H1 (cell line): ENCODE measurements around the gene CXCL9. TPM values are rescaled to one million over a fixed set of nuclear protein-coding genes. Genes with fewer than 3 reads are reported as not detected.

Experiments used
- CTCF ChIA-PET: fragments of 300-600 bp; sonication (Branson Sonifier 250); formaldehyde crosslinking; loops from one replicate; lab custom pipeline; 2021; ENCODE audit not compliant: partially characterized antibody; lab: Charles Lee
- POLR2A ChIA-PET: fragments of 300-600 bp; sonication (Branson Sonifier 250); formaldehyde crosslinking; loops from one replicate; lab custom pipeline; 2021; ENCODE audit warnings: inconsistent platforms; ENCODE audit not compliant: partially characterized antibody; lab: Charles Lee
- DNase-seq, 2 experiments: peaks; one replicate each; pipeline versions ENCODE4 v3.0.0 to v3.0.0-alpha.2; 2010 to 2022; ENCODE audit warnings: low spot score in 2 of 2, low read depth in 1 of 2, mixed read lengths in 1 of 2
- FAIRE-seq: peaks from 2 replicates; lab custom pipeline; 2011; peaks lifted over from hg19 to GRCh38; lab: Jason Lieb, UNC
- H2AFZ ChIP-seq: 2 replicates; pipeline ENCODE4 v1.8.1; 2012; ENCODE audit warnings: low read length, inconsistent platforms
- H2AK5ac ChIP-seq: 2 replicates; pipeline ENCODE4 v1.6.1; 2013; ENCODE audit warnings: low read depth, low read length
- H2BK120ac ChIP-seq: replicated peaks from 2 replicates; pipeline ENCODE3; 2013; ENCODE audit warnings: low read depth, low read length, inconsistent platforms
- H2BK12ac ChIP-seq: 2 replicates; pipeline ENCODE4 v1.6.1; 2013; ENCODE audit warnings: low read depth, low read length
- H2BK15ac ChIP-seq: 2 replicates; pipeline ENCODE4 v1.6.1; 2013; ENCODE audit warnings: low read length
- H2BK20ac ChIP-seq: 2 replicates; pipeline ENCODE4 v1.6.1; 2013; ENCODE audit warnings: low read length
- H2BK5ac ChIP-seq: 2 replicates; pipeline ENCODE4 v1.6.1; 2013; ENCODE audit warnings: low read depth, low read length
- H3K14ac ChIP-seq: 2 replicates; pipeline ENCODE4 v1.6.1; 2013; ENCODE audit warnings: inconsistent platforms; ENCODE audit not compliant: insufficient read length
- H3K18ac ChIP-seq: 2 replicates; pipeline ENCODE4 v1.6.1; 2013; ENCODE audit warnings: low read length; ENCODE audit errors: extremely low read depth
- H3K23ac ChIP-seq: 2 replicates; pipeline ENCODE4 v1.6.1; 2013; ENCODE audit warnings: inconsistent platforms; ENCODE audit not compliant: insufficient read length
- H3K23me2 ChIP-seq: 2 replicates; pipeline ENCODE4 v1.6.1; 2013; ENCODE audit warnings: low read depth, low read length
- H3K27ac ChIP-seq: 2 replicates; pipeline ENCODE4 v1.6.1; 2011; ENCODE audit warnings: low read depth, low read length, inconsistent platforms
- H3K27me3 ChIP-seq, 4 experiments: replicated peaks in 1 of 4; 1 replicate in 1 of 4; 2 replicates in 3 of 4; pipeline versions ENCODE4 v1.6.1 to v1.8.1; 2011 to 2013; ENCODE audit warnings: low read length in 3 of 4, mild to moderate bottlenecking in 3 of 4, inconsistent platforms in 2 of 4, mixed read lengths in 2 of 4, moderate library complexity in 1 of 4; ENCODE audit not compliant: control insufficient read depth in 3 of 4, insufficient read depth in 3 of 4; ENCODE audit errors: extremely low read depth in 1 of 4
- H3K36me3 ChIP-seq, 4 experiments: 2 replicates each; pipeline versions ENCODE4 v1.6.1 to v1.8.1; 2011 to 2013; ENCODE audit warnings: mild to moderate bottlenecking in 4 of 4, low read length in 3 of 4, moderate library complexity in 2 of 4, control low read depth in 1 of 4, inconsistent platforms in 1 of 4; ENCODE audit not compliant: insufficient read depth in 4 of 4, control insufficient read depth in 2 of 4
- H3K4ac ChIP-seq: replicated peaks from 2 replicates; pipeline ENCODE3; 2013; ENCODE audit warnings: low read length, low read depth, mixed read lengths, inconsistent platforms; ENCODE audit not compliant: insufficient read length
- H3K4me1 ChIP-seq, 4 experiments: replicated peaks in 1 of 4; 1 replicate in 1 of 4; 2 replicates in 3 of 4; pipeline versions ENCODE4 v1.6.1 to v1.8.1; 2011 to 2013; ENCODE audit warnings: low read length in 3 of 4, inconsistent platforms in 2 of 4, mixed read lengths in 1 of 4; ENCODE audit not compliant: insufficient read depth in 4 of 4, control insufficient read depth in 3 of 4
- H3K4me2 ChIP-seq, 2 experiments: 2 replicates each; pipeline versions ENCODE4 v1.6.1 to v1.8.1; 2011 to 2013; ENCODE audit warnings: low read depth in 2 of 2, low read length in 2 of 2, control low read depth in 1 of 2, inconsistent platforms in 1 of 2, mild to moderate bottlenecking in 1 of 2; ENCODE audit not compliant: insufficient read depth in 1 of 2
- H3K4me3 ChIP-seq, 4 experiments: fragments of 200-600, 300-600 bp in 1 of 4; sonication (generic), shearing (Covaris generic), sonication (Bioruptor Twin) in 1 of 4; 2 replicates each; pipeline versions ENCODE4 v1.5.1 to v1.8.1; 2011 to 2016; ENCODE audit warnings: low read length in 4 of 4, low read depth in 3 of 4, control low read depth in 2 of 4, inconsistent platforms in 2 of 4, mild to moderate bottlenecking in 2 of 4, mixed read lengths in 1 of 4, moderate library complexity in 1 of 4; ENCODE audit not compliant: insufficient read depth in 2 of 4; ENCODE audit errors: extremely low read depth in 1 of 4
- H3K56ac ChIP-seq: replicated peaks from 2 replicates; pipeline ENCODE3; 2013; ENCODE audit warnings: low read depth, mild to moderate bottlenecking, mixed read lengths, low read length, inconsistent platforms; ENCODE audit not compliant: insufficient read length
- H3K79me1 ChIP-seq: 2 replicates; pipeline ENCODE4 v1.6.1; 2013; ENCODE audit warnings: low read depth, low read length, control low read depth
- H3K79me2 ChIP-seq, 2 experiments: 2 replicates each; pipeline versions ENCODE4 v1.6.1 to v1.8.1; 2012 to 2013; ENCODE audit warnings: low read length in 2 of 2, mild to moderate bottlenecking in 2 of 2, inconsistent platforms in 1 of 2; ENCODE audit not compliant: insufficient read depth in 2 of 2, control insufficient read depth in 1 of 2
- H3K9ac ChIP-seq, 4 experiments: replicated peaks in 1 of 4; 1 replicate in 1 of 4; 2 replicates in 3 of 4; pipeline versions ENCODE4 v1.6.1 to v1.8.1; 2011 to 2013; ENCODE audit warnings: low read depth in 3 of 4, low read length in 3 of 4, control low read depth in 2 of 4, mild to moderate bottlenecking in 2 of 4, moderate library complexity in 2 of 4, inconsistent platforms in 1 of 4; ENCODE audit errors: extremely low read depth in 1 of 4
- H3K9me3 ChIP-seq, 2 experiments: 2 replicates each; pipeline versions ENCODE4 v1.6.1 to v1.8.1; 2012 to 2013; ENCODE audit warnings: mild to moderate bottlenecking in 2 of 2, moderate library complexity in 2 of 2, control low read depth in 1 of 2, inconsistent platforms in 1 of 2, low read depth in 1 of 2, low read length in 1 of 2, mixed read lengths in 1 of 2; ENCODE audit not compliant: insufficient read depth in 2 of 2
- H4K20me1 ChIP-seq, 2 experiments: replicated peaks in 1 of 2; 2 replicates each; pipeline versions ENCODE3 to v1.8.1; 2011 to 2013; ENCODE audit warnings: inconsistent platforms in 2 of 2, low read length in 2 of 2, mild to moderate bottlenecking in 1 of 2; ENCODE audit not compliant: insufficient read depth in 2 of 2, control insufficient read depth in 1 of 2
- H4K5ac ChIP-seq: 2 replicates; pipeline ENCODE4 v1.6.1; 2013; ENCODE audit warnings: low read length, low read depth, mixed read lengths, inconsistent platforms; ENCODE audit not compliant: insufficient read length
- H4K8ac ChIP-seq: 2 replicates; pipeline ENCODE4 v1.8.0; 2013; ENCODE audit warnings: mild to moderate bottlenecking, moderate library complexity, low read length, inconsistent platforms; ENCODE audit not compliant: insufficient read depth; ENCODE audit errors: extremely low read depth
- H4K91ac ChIP-seq: replicated peaks from 2 replicates; pipeline ENCODE3; 2013; ENCODE audit warnings: low read length, mixed read lengths, inconsistent platforms; ENCODE audit not compliant: insufficient read length
- RAD21 ChIP-seq, 2 experiments: IDR thresholded peaks in 1 of 2; conservative IDR thresholded peaks in 1 of 2; 2 replicates each; pipeline ENCODE4 v1.6.1; 2011; ENCODE audit warnings: low read depth in 2 of 2, low read length in 2 of 2, improper control_type of control experiment in 1 of 2, inconsistent platforms in 1 of 2, mild to moderate bottlenecking in 1 of 2, moderate library complexity in 1 of 2
- SIRT6 ChIP-seq: IDR thresholded peaks from one replicate; pipeline ENCODE4 v1.7.1; 2012; ENCODE audit warnings: low read length, inconsistent platforms
- WGBS, 2 experiments: shearing (Covaris generic) in 1 of 2; methylation state at CpG; one replicate each; pipeline versions ENCODE4 v1.1.6 to v1.1.7; 2013 to 2015; ENCODE audit warnings: low lambda C conversion rate in 2 of 2, mixed read lengths in 2 of 2, inconsistent platforms in 1 of 2, low coverage in 1 of 2, missing lambda C conversion rate in 1 of 2; ENCODE audit not compliant: insufficient replicate concordance in 2 of 2, insufficient coverage in 1 of 2, insufficient read length in 1 of 2; ENCODE audit errors: extremely low coverage in 1 of 2, missing lambda C conversion rate in 1 of 2; 5-methylcytosine and 5-hydroxymethylcytosine counted together
- polyA plus RNA-seq, 7 experiments: library from polyadenylated mRNA; depleted of rRNA in 3 of 7; stranded (reverse) in 5 of 7; unstranded in 2 of 7; fragments of >200 nt in 5 of 7; fragments of 200-250 nt in 2 of 7; gene quantifications; 1 replicate in 5 of 7; 2 replicates in 1 of 7; 4 replicates in 1 of 7; pipeline versions ENCODE4 v1.2.1 to v1.2.3, GENCODE V29; 2011 to 2013; ENCODE audit warnings: missing spikeins in 2 of 7, mixed read lengths in 2 of 7
- total RNA-seq: library from RNA; stranded (reverse); fragmentation: NEBNext Ultra II Directional; extraction: Animal tissue kit (Norgen Biotek cat#: 25700); gene quantifications from 2 replicates; pipeline ENCODE4 v1.2.1, GENCODE V29; 2021

Gene CXCL9
- total and polyA plus RNA-seq, 2 of the 8 experiments (the other 6 are each of a cell fraction or from before 2014, with no cell fraction given) = not detected

- H4K20me1 ChIP-seq = peaks cover 3 to 9% of the 10 kb centered on the region in 2 experiments
- TF ChIP-seq SIRT6 = no peak
- TF ChIP-seq RAD21 (IDR thresholded peaks at IDR 0.05 in 1 of 2, conservative IDR thresholded peaks at IDR 0.05 in 1 of 2; ENCODE audit: low read depth in 2 of 2, low read length in 2 of 2) = no peak
- H2BK20ac ChIP-seq = no peak overlapping the region
- ChIA-PET POLR2A (no interaction called here), CTCF (interaction anchor here (1.5 kb wide), 1 partner anchor 14 kb away, joined by 4 read pairs; no protein-coding TSS in a partner anchor)
- H2AK5ac ChIP-seq = no peak overlapping the region
- H3K4me1 ChIP-seq = no peaks in the 10 kb centered on the region
- no peak overlapping the region for H2BK120ac ChIP-seq
- H2BK12ac ChIP-seq = no peak overlapping the region
- H3K79me2 ChIP-seq = peaks cover 8 to 31% of the 10 kb centered on the region in 2 experiments; a peak in 3 of 4 replicates
- H3K79me1 ChIP-seq = peaks cover 5% of the 10 kb centered on the region
- H3K9me3 ChIP-seq = peaks cover 0 to 9% of the 10 kb centered on the region in 2 experiments; a peak in 2 of 4 replicates
- no peak overlapping the region for H3K27ac ChIP-seq
- H2AFZ ChIP-seq = no peak overlapping the region
- FAIRE-seq (no peak), DNase-seq (no peak)
- no peak overlapping the region for H3K56ac ChIP-seq
- H3K14ac ChIP-seq = no peak overlapping the region
- no peak overlapping the region for H4K91ac ChIP-seq
- H2BK5ac ChIP-seq = no peak overlapping the region
- WGBS, 2 experiments = 98% methylated on average over 4 of the region's 4 CpGs; no CpG with 5 or more reads in 1 of the 2 experiments
- H3K9ac ChIP-seq = no peak overlapping the region
- H3K23me2 ChIP-seq = no peaks in the 10 kb centered on the region; the same call in 1 of the 2 replicates
- peaks cover 16 to 59% (median 43%) of the 10 kb centered on the region in 4 experiments for H3K36me3 ChIP-seq
- no peak overlapping the region for H4K8ac ChIP-seq
- H3K4ac ChIP-seq = no peak overlapping the region
- H2BK15ac ChIP-seq = no peak overlapping the region
- no peak overlapping the region for H3K4me2 ChIP-seq
- no peak overlapping the region for H3K23ac ChIP-seq
- H3K4me3 ChIP-seq = no peak overlapping the region
- H3K18ac ChIP-seq = no peak overlapping the region
- H4K5ac ChIP-seq = no peak overlapping the region
- no peaks in the 10 kb centered on the region for H3K27me3 ChIP-seq
Observed at GRCh38 chr4:75980576-75980975, 26.7 kb downstream of the CXCL9 start.
